ENCODE data around the gene WDPCP. TPM values are rescaled to one million over a fixed set of nuclear protein-coding genes. Genes with fewer than 3 reads are reported as not detected.

Gene WDPCP
- total RNA-seq, 2 donors from 2014 or later = 11.8 to 25.1 TPM

GRCh38 chr2:63514237-63514716 is 74.0 kb downstream of the WDPCP start:
- Histone ChIP-seq H3K9ac (ENCODE audit: extremely low read depth, low read length, poor library complexity, severe bottlenecking) (no peak overlapping the region), H3K4me1 (ENCODE audit: control insufficient read depth, insufficient read depth, low read length) (no peaks in the 10 kb centered on the region), H3K36me3 (ENCODE audit: control insufficient read depth, insufficient read depth, low read length) (no peaks in the 10 kb centered on the region), H3K27me3 (ENCODE audit: control insufficient read depth, insufficient read depth, low read length, poor library complexity, severe bottlenecking) (no peaks in the 10 kb centered on the region), H3K27ac (ENCODE audit: low read depth, low read length) (no peak overlapping the region), H3K4me3 (ENCODE audit: low read length) (no peak overlapping the region), H3K9me3 (ENCODE audit: control insufficient read depth, low read length) (no peaks in the 10 kb centered on the region)
- no peak overlapping the region for H3K27ac Mint-ChIP-seq
- H3K9me3 Mint-ChIP-seq = peaks cover 24% of the 10 kb centered on the region
- no peaks in the 10 kb centered on the region for H3K27me3 Mint-ChIP-seq (ENCODE audit: insufficient read depth)
- WGBS, 2 experiments (ENCODE audit: insufficient coverage in 1 of 2, insufficient read length in 1 of 2) = 96 to 100% methylated on average over 2 of the region's 2 CpGs
- DNase-seq = no peak
- no peaks in the 10 kb centered on the region for H3K4me1 Mint-ChIP-seq
- no peak for TF ChIP-seq CTCF (conservative IDR thresholded peaks at IDR 0.05)
- H3K4me3 Mint-ChIP-seq = no peak overlapping the region
- H3K36me3 Mint-ChIP-seq (ENCODE audit: low read depth) = no peaks in the 10 kb centered on the region

- H3K4me1 ChIP-seq (ENCODE audit: control insufficient read depth, insufficient read depth, low read length) = no peaks in the 10 kb centered on the region
- no peak overlapping the region for H3K27ac ChIP-seq (ENCODE audit: low read depth, low read length)
- TF ChIP-seq CTCF (conservative IDR thresholded peaks at IDR 0.05) = no peak
- no peak overlapping the region for H3K4me3 Mint-ChIP-seq
- no peaks in the 10 kb centered on the region for H3K9me3 ChIP-seq (ENCODE audit: control insufficient read depth, low read length)
- no peaks in the 10 kb centered on the region for H3K36me3 Mint-ChIP-seq (ENCODE audit: low read depth)
- H3K27me3 Mint-ChIP-seq (ENCODE audit: insufficient read depth) = no peaks in the 10 kb centered on the region
- DNase-seq = no peak
- H3K4me1 Mint-ChIP-seq = no peaks in the 10 kb centered on the region
- WGBS, 2 experiments (ENCODE audit: insufficient coverage in 1 of 2, insufficient read length in 1 of 2) = 83 to 92% methylated on average over 2 of the region's 2 CpGs
- H3K27me3 ChIP-seq (ENCODE audit: control insufficient read depth, insufficient read depth, low read length, poor library complexity, severe bottlenecking) = no peaks in the 10 kb centered on the region
- no peak overlapping the region for H3K4me3 ChIP-seq (ENCODE audit: low read length)
- H3K36me3 ChIP-seq (ENCODE audit: control insufficient read depth, insufficient read depth, low read length) = no peaks in the 10 kb centered on the region
- H3K27ac Mint-ChIP-seq = no peak overlapping the region
- H3K9me3 Mint-ChIP-seq = peaks cover 15% of the 10 kb centered on the region
- H3K9ac ChIP-seq (ENCODE audit: extremely low read depth, low read length, poor library complexity, severe bottlenecking) = no peak overlapping the region
These were observed 82.0 kb downstream of the WDPCP start for GRCh38 chr2:63506320-63506719.

- H3K27ac Mint-ChIP-seq = no peak overlapping the region
- Histone ChIP-seq H3K4me3 (ENCODE audit: low read length) (no peak overlapping the region), H3K9me3 (ENCODE audit: control insufficient read depth, low read length) (no peaks in the 10 kb centered on the region), H3K27ac (ENCODE audit: low read depth, low read length) (no peak overlapping the region), H3K4me1 (ENCODE audit: control insufficient read depth, insufficient read depth, low read length) (no peaks in the 10 kb centered on the region), H3K9ac (ENCODE audit: extremely low read depth, low read length, poor library complexity, severe bottlenecking) (no peak overlapping the region), H3K27me3 (ENCODE audit: control insufficient read depth, insufficient read depth, low read length, poor library complexity, severe bottlenecking) (no peaks in the 10 kb centered on the region), H3K36me3 (ENCODE audit: control insufficient read depth, insufficient read depth, low read length) (no peaks in the 10 kb centered on the region)
- H3K4me1 Mint-ChIP-seq = peaks cover 3% of the 10 kb centered on the region
- WGBS, 2 experiments (ENCODE audit: insufficient coverage in 1 of 2, insufficient read length in 1 of 2) = 86% methylated on average over 1 of the region's 1 CpG; no CpG with 5 or more reads in 1 of the 2 experiments
- TF ChIP-seq CTCF (conservative IDR thresholded peaks at IDR 0.05) = no peak
- no peak for DNase-seq
- H3K4me3 Mint-ChIP-seq = no peak overlapping the region
- H3K27me3 Mint-ChIP-seq (ENCODE audit: insufficient read depth) = no peaks in the 10 kb centered on the region
- H3K36me3 Mint-ChIP-seq (ENCODE audit: low read depth) = no peaks in the 10 kb centered on the region
- H3K9me3 Mint-ChIP-seq = no peaks in the 10 kb centered on the region
These were observed 84.5 kb downstream of the WDPCP start for GRCh38 chr2:63503818-63504217.

All from endodermal cell (in vitro differentiated cells).